GM12878 (cell line): ENCODE measurements around the gene WNK2. TPM values are rescaled to one million over a fixed set of nuclear protein-coding genes. Genes with fewer than 3 reads are reported as not detected.

ENCODE experiments used
- ATAC-seq: fragments of 200-7000 bp; cut with Tn5 transposase; 3 replicates; pipeline ENCODE4 v1.9.1; 2020; ENCODE audit warnings: mild to moderate bottlenecking, moderate library complexity
- BruUV-seq: library from RNA; stranded (reverse); fragments of 400-500 nt; replicated peaks from 2 replicates; lab custom pipeline; 2021; lab: Mats Ljungman, UMichigan
- CTCF ChIA-PET: fragments of 300-600 bp; sonication (Branson Sonifier 250); formaldehyde crosslinking; extraction: SDS; loops from one replicate; lab custom pipeline; 2021; ENCODE audit warnings: inconsistent platforms; lab: Yijun Ruan, JAX
- POLR2A ChIA-PET: fragments of 350-600 bp; formaldehyde crosslinking; extraction: SDS; loops from one replicate; lab custom pipeline; 2021; ENCODE audit warnings: inconsistent platforms; lab: Charles Lee
- RAD21 ChIA-PET: fragments of 300-600 bp; sonication (Branson Sonifier 250); formaldehyde crosslinking; loops from one replicate; lab custom pipeline; 2023; ENCODE audit warnings: antibody characterized with exemption; ENCODE audit not compliant: unreplicated experiment; lab: Charles Lee
- SMC1A ChIA-PET: fragments of 300-600 bp; sonication (Branson Sonifier 250); formaldehyde crosslinking; loops from one replicate; lab custom pipeline; 2023; ENCODE audit not compliant: unreplicated experiment, uncharacterized antibody; lab: Charles Lee
- DNase-seq: peaks from one replicate; pipeline ENCODE4 v3.0.0-alpha.2; 2011; ENCODE audit warnings: low read depth, low spot score
- FAIRE-seq: peaks from 3 replicates; lab custom pipeline; 2011; peaks lifted over from hg19 to GRCh38; lab: Jason Lieb, UNC
- H2AFZ ChIP-seq: 2 replicates; pipeline ENCODE4 v1.6.0; 2011; ENCODE audit warnings: low read depth, low read length, control low read depth; ENCODE audit not compliant: control insufficient read depth
- H3K27ac ChIP-seq: 2 replicates; pipeline ENCODE4 v1.5.1; 2011; ENCODE audit warnings: control low read depth; ENCODE audit not compliant: control insufficient read depth, insufficient read depth
- H3K27me3 ChIP-seq, 2 experiments: replicated peaks in 1 of 2; 2 replicates each; pipeline versions ENCODE4 v1.6.0 to v1.6.1; 2011; ENCODE audit warnings: low read length in 1 of 2; ENCODE audit not compliant: control insufficient read depth in 2 of 2, insufficient read depth in 2 of 2
- H3K36me3 ChIP-seq, 2 experiments: 2 replicates each; pipeline ENCODE4 v1.5.1; 2011; ENCODE audit warnings: low read length in 1 of 2; ENCODE audit not compliant: control insufficient read depth in 2 of 2, insufficient read depth in 2 of 2
- H3K4me1 ChIP-seq: 2 replicates; pipeline ENCODE4 v1.6.1; 2011; ENCODE audit warnings: mild to moderate bottlenecking, low read length, moderate library complexity, mixed read lengths; ENCODE audit not compliant: control insufficient read depth, insufficient read depth
- H3K4me2 ChIP-seq: 2 replicates; pipeline ENCODE4 v1.6.0; 2011; ENCODE audit warnings: control low read depth; ENCODE audit not compliant: control insufficient read depth, insufficient read depth
- H3K4me3 ChIP-seq: fragments of 200-600 bp; sonication (generic); 2 replicates; pipeline ENCODE4 v1.5.1; 2016
- H3K79me2 ChIP-seq: 2 replicates; pipeline ENCODE4 v1.6.0; 2011; ENCODE audit warnings: low read length; ENCODE audit not compliant: control insufficient read depth, insufficient read depth
- H3K9ac ChIP-seq: 2 replicates; pipeline ENCODE4 v1.8.0; 2011; ENCODE audit warnings: low read length, control low read depth, mixed read lengths; ENCODE audit not compliant: control insufficient read depth, insufficient read depth
- H3K9me3 ChIP-seq: replicated peaks from 3 replicates; pipeline ENCODE4 v1.5.1; 2011; ENCODE audit warnings: mild to moderate bottlenecking, low read length; ENCODE audit not compliant: control insufficient read depth, insufficient read depth
- H4K20me1 ChIP-seq: 2 replicates; pipeline ENCODE4 v1.6.0; 2011; ENCODE audit not compliant: control insufficient read depth, insufficient read depth
- CBFB ChIP-seq: IDR thresholded peaks from 2 replicates; pipeline ENCODE4 v1.6.1; 2016; ENCODE audit warnings: antibody characterized with exemption, low read depth
- CREB1 ChIP-seq: IDR thresholded peaks from 2 replicates; pipeline ENCODE4 v1.6.1; 2012; ENCODE audit warnings: low read depth, mild to moderate bottlenecking, inconsistent platforms
- ZBED1 ChIP-seq: IDR thresholded peaks from 2 replicates; pipeline ENCODE4 v1.6.1; 2016; ENCODE audit warnings: borderline replicate concordance
- WGBS: methylation state at CpG from one replicate; pipeline ENCODE4 v1.1.6; 2016; ENCODE audit warnings: low lambda C conversion rate; ENCODE audit not compliant: insufficient replicate concordance, insufficient coverage; ENCODE audit errors: missing lambda C conversion rate; 5-methylcytosine and 5-hydroxymethylcytosine counted together
- in situ Hi-C: fragments of 300-500 bp; cut with MboI; formaldehyde crosslinking; loops from 9 replicates; pipeline ENCODE4 v1.14.3; 2018; ENCODE audit warnings: mixed read lengths
- intact Hi-C: fragments of 100-400 bp; cut with micrococcal nuclease; formaldehyde crosslinking; loops from one replicate; pipeline ENCODE4 v1.14.2; 2022; ENCODE audit not compliant: unreplicated experiment
- polyA plus RNA-seq, 11 experiments: library from polyadenylated mRNA; depleted of rRNA in 4 of 11; unstranded in 6 of 11; stranded (reverse) in 5 of 11; fragments of >200 nt; fragmentation: Nextera tagmentation in 4 of 11; fragmentation: Illumina TruSeq in 1 of 11; extraction: Ambion mirVana in 4 of 11; extraction: Trizol in 1 of 11; gene quantifications; 1 replicate in 1 of 11; 2 replicates in 10 of 11; pipeline versions ENCODE4 v1.2.1 to v1.2.3, GENCODE V29; 2011 to 2016; ENCODE audit warnings: inconsistent platforms in 2 of 11, missing spikeins in 2 of 11, low read depth in 1 of 11
- total RNA-seq, 4 experiments: library from RNA; depleted of rRNA in 3 of 4; stranded (reverse); fragments of >200 nt in 3 of 4; fragmentation: Illumina TruSeq in 1 of 4; extraction: Trizol in 1 of 4; gene quantifications; 2 replicates each; pipeline versions ENCODE4 v1.2.1 to v1.2.3, GENCODE V29; 2013 to 2021
- TF ChIP-seq, protein P1 (sequence below): fragments of 450-650 bp; IDR thresholded peaks from 2 replicates; pipeline ENCODE4 v1.6.1; 2017; ENCODE audit warnings: borderline replicate concordance
- TF ChIP-seq, protein P2 (sequence below): IDR thresholded peaks from 2 replicates; pipeline ENCODE4 v1.6.1; 2011; ENCODE audit warnings: mild to moderate bottlenecking, low read depth, low read length, moderate library complexity; ENCODE audit not compliant: insufficient replicate concordance

WNK2 gene
- total and polyA plus RNA-seq, 10 of the 15 experiments (the other 5 are each of a cell fraction or from before 2014, with no cell fraction given): 0.15 TPM; not detected in 9

DNA sequence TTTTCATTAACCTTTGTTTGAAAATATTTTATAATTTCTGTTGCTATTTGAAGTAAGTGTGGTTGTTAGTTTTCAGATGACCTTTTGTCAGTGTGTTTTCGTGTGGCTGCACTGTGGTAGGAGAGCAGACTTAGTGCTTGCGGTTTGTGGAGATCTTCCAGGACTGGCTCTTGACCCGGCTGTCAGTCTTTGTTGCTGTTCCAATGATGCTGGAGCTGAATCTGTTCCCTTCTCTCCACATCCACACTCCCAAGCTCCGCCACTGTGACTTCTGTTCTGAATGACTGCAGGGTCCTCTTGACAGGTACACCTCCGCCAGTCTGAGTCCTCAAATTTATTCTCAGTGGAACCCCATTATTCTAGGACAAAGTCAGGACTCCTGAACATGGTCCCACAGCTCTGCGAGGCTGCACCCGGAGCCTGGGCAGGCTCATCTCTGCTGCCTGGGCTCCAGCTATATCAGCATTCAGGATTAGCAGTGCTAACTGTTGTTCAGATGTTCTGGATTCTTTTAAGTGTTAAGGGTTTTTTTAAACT is 126.0 kb downstream of the WNK2 start:
- ChIA-PET RAD21 (no interaction called here), CTCF (interaction anchor here (1.3 kb wide), 1 partner anchor 156 kb away, joined by 4 read pairs; no protein-coding TSS in a partner anchor), POLR2A (no interaction called here), SMC1A (no interaction called here)
- Histone ChIP-seq H3K4me1 (no peaks in the 10 kb centered on the region), H3K9ac (no peak overlapping the region), H3K79me2 (no peaks in the 10 kb centered on the region), H2AFZ (no peak overlapping the region), H3K36me3 (no peaks in the 10 kb centered on the region), H3K27me3 (no peaks in the 10 kb centered on the region), H3K4me3 (no peak overlapping the region), H3K27ac (no peak overlapping the region), H3K9me3 (no peaks in the 10 kb centered on the region), H4K20me1 (no peaks in the 10 kb centered on the region), H3K4me2 (no peak overlapping the region)
- FAIRE-seq (no peak), DNase-seq (no peak), ATAC-seq (no peak)
- BruUV-seq: no TSS peak
- TF ChIP-seq CBFB (no peak), CREB1 (no peak), ZBED1 (no peak)
- TF ChIP-seq, protein P1, sequence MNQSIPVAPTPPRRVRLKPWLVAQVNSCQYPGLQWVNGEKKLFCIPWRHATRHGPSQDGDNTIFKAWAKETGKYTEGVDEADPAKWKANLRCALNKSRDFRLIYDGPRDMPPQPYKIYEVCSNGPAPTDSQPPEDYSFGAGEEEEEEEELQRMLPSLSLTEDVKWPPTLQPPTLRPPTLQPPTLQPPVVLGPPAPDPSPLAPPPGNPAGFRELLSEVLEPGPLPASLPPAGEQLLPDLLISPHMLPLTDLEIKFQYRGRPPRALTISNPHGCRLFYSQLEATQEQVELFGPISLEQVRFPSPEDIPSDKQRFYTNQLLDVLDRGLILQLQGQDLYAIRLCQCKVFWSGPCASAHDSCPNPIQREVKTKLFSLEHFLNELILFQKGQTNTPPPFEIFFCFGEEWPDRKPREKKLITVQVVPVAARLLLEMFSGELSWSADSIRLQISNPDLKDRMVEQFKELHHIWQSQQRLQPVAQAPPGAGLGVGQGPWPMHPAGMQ: no peak
- TF ChIP-seq, protein P2, sequence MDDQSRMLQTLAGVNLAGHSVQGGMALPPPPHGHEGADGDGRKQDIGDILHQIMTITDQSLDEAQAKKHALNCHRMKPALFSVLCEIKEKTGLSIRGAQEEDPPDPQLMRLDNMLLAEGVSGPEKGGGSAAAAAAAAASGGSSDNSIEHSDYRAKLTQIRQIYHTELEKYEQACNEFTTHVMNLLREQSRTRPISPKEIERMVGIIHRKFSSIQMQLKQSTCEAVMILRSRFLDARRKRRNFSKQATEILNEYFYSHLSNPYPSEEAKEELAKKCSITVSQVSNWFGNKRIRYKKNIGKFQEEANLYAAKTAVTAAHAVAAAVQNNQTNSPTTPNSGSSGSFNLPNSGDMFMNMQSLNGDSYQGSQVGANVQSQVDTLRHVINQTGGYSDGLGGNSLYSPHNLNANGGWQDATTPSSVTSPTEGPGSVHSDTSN: no peak
- in situ Hi-C loops (loop anchor here (10.0 kb wide), 1 partner anchor 355 kb away; no protein-coding TSS in a partner anchor), intact Hi-C loops (no loop called here)
- 28% methylated on average over 7 of the region's 7 CpGs for WGBS
